DMS 273 treated with DMSO at 0.1 percent for 48 hours (cell line): Measurements from ENCODE around the gene SLC7A9.
"Not testable (repeated sequence)": the region's sequence is repeated elsewhere in the genome, so short reads cannot be mapped to it uniquely, and the experiment has no call there.

Experiments
- DNase-seq: peaks from one replicate; lab custom pipeline; 2025; lab: John Stamatoyannopoulos, UW

SLC7A9 gene

DNA sequence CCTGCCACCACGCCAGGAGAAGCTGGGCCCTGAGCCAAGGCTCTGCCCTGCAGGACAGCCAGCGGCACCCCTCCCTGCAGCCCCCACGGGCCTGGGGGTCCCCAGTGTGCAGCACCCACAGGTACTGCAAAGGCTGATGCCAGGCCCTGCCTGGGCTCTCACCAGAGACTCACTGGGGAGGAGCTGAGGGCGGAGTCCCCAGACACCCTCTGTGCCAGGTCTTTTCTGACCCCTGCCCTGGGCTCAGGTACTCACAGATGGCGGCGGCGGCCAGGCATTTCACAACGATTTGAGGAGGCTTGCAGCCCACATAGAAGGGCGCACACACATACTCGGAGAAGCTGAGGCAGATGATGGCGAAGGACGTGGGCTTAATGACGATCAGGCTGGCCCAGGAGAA lies 5.7 kb downstream of the SLC7A9 start:
- no peak for DNase-seq

DNA sequence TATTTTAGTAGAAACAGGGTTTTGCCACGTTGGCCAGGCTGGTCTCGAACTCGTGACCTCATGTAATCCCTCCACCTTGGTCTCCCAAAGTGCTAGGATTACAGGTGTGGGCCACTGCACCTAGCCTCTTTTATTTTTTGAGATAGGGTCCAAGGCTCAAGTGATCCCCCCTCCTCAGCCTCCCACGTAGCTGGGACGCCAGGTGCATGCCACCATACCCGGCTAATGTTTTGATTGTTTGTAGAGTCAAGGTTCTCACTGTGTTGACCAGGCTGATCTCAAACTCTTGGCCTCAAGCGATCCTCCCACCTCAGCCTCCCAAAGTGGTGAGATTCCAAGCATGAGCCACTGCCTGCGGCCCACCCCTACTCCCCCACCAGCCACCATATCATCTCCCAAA lies 6.3 kb downstream of the SLC7A9 start:
- no peak for DNase-seq

DNA sequence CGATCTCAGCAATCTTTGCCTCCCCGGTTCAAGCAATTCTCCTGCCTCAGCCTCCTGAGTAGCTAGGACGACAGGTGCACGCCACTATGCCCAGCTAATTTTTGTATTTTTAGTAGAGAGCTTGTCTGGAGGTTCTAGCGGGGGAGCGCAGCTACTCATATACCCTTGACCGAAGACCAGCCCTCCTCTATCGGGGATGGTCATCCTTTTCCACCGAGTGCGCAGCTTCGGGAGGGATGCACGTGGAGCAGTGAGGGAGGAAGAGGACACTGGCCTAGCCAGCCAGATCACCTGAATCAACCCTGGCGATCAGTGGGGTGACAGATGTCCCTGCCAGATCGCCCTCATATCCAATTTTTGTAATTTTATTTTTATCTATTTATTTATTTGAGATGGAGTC lies 6.8 kb downstream of the SLC7A9 start:
- no peak for DNase-seq

DNA sequence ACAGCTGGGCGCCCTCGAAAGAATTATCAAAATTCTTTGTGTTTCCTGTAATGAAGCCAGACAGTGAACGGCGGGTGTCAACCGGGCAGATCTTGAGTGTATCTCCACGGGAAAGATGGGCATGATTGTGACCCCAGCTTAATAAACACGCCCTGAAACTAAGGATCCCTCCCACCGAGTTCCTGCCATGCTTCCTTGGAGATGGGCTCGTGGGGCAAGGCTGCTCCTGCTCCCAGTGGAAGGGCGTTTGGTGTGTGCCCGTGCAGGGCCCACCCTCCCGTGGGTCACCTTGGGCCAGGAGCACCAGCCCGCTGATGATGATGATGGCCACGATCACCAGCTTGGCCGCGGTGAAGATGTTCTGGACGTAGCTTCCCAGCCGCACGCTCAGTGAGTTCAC lies 7.4 kb downstream of the SLC7A9 start:
- no peak for DNase-seq

DNA sequence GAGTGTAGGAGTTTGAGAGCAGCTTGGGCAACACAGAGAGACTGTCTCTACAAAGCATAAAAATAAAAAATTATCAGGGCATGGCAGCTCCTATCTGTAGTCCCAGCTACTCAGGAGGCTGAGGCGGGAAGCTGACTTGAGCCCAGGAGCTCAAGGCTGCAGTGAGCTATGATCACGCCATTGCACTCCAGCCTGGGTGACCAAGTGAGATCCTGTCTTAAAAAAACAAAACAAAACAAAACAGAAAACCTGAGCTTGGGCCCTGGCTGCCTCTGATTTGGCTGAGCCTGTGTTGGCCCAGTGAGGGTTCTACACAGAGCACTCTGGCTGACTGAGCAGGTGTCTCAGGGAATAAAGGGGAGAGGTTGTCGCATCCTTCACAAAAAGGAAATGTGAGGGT lies 8.0 kb downstream of the SLC7A9 start:
- no peak for DNase-seq

DNA sequence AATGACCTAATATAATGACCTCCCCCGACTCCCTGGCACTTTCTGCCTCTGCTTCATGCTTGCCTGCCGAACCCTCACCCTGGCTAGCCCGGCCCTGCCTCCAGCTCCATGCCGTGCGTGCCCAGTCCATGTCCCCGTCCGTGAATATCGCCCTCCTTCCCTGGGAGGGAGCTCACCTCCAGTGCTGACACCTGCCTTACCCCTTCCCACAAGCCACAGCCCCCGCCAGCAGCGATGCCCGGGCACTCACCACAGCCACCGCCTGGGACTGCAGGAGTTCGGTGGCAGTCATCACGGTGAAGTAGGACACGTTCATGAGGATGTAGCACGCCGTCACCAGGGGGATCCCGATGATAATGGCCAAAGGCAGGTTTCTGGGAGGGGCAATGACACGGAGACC lies 10.0 kb downstream of the SLC7A9 start:
- DNase-seq = no peak

DNA sequence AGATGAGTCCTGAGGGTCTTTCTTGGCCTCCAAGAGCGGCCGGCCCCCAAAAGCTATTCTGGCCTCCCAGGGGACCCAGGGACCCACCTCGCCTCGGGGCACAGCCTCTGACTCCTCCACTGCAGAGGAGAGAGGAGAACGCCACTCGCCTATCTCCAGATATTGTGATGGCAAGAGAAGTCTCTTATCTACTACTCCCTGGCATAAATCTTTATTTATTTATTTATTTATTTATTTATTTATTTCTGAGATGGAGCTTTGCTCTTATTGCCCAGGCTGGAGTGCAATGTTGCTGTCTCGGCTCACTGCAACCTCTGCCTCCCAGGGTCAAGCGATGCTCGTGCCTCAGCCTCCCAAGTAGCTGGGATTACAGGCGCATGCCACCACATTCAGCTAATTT lies 11.0 kb downstream of the SLC7A9 start:
- DNase-seq = no peak

DNA sequence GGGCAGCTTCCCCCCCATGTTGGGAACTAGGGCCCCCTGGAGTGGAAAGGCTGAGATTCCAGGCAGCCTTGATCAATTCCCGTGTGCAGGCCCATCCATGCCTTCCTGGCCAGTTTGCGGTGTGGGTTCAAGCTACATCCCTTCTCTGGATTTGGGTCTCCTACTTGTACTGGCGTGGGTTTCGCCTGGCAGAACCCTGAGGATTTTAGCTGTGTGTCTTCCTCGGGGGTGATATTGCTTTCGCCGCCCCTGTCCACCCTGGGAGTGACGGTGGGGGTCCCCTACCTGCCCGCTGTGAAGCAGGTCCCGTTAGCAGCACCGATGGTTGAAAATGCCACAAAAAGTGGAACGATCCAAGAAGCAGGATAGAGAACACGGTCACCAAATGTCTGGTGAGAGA lies 11.4 kb downstream of the SLC7A9 start:
- DNase-seq = no peak

DNA sequence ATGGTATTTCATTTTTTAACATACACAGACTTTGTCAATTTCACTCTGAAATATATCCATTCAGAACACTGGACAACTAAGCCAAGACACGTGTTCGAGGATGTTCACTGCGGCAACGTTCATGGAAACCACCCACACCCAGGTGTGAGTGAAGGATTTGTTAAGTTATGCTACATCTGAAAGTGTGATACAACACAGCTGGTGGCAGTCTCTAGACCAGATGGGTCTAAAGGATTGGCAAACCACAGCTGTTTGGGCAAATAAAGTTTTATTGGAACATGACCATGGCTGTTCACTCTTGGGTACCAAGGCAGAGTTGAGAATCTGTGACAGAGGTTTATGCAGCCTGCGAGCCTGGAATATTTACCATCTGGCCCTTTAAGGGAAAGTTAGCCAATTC lies 12.0 kb downstream of the SLC7A9 start:
- DNase-seq = no peak

DNA sequence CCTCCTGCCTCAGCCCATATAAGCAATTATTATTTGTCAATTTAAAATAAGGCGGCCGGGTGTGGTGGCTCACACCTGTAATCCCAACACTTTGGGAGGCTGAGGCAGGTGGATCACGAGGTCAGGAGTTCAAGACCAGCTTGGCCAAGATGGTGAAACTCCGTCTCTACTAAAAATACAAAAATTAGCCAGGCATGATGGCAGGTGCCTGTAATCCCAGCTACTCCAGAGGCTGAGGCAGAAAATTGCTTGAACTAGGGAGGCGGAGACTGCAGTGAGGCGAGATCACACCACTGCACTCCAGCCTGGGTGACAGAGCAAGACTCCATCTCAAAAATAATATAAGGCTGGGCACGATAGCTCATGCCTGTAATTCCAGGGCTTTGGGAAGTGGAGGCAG lies 12.7 kb downstream of the SLC7A9 start:
- DNase-seq = not testable (repeated sequence)

DNA sequence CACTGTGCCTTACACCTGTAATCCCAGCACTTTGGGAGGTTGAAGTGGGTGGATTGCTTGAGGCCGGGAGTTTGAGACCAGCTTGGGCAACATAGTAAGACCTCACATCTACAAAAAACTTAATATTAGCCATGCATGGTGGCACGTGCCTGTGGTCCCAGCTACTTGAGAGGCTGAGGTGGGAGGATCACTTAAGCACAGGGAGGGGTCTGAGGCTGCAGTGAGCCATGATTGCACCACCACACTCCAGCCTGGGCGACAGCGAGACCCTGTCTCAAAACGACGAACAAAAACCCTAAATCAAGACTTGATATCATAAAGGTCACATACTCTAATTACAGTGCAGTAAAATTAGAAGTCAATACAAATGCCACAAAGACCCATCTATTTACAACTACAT lies 17.4 kb downstream of the SLC7A9 start:
- DNase-seq = no peak

DNA sequence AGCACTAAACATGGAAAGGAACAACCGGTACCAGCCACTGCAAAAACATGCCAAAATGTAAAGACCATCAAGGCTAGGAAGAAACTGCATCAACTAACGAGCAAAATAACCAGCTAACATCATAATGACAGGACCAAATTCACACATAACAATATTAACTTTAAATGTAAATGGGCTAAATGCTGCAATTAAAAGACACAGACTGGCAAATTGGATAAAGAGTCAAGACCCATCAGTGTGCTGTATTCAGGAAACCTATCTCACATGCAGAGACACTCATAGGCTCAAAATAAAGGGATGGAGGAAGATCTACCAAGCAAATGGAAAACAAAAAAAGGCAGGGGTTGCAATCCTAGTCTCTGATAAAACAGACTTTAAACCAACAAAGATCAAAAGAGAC lies 21.5 kb downstream of the SLC7A9 start:
- not testable (repeated sequence) for DNase-seq

DNA sequence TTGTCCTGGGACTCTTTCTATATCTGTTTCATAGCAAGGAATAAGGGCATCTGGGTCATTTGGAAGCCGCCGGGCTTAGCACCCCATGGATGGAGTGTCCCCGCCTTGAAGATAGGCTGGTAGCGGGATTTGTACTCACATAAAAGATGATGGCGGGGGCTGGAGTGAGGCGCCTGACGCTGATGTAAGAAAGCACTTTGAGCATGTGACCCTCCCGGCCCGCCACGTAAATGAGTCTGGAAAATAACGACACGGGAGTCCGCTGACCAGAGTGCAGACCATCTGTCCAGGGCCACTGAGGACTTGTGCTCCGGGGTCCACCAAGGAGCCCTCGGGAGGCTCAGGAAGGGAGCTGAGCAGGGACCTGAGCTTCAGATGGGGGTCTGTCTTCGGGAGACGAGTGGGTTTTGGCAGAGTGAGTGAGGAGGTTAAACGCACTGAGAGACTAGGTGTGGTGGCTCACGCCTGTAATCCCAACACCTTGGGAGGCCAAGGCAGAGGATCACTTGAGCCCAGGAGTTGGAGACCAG lies 25.8 kb downstream of the SLC7A9 start:
- DNase-seq = no peak

DNA sequence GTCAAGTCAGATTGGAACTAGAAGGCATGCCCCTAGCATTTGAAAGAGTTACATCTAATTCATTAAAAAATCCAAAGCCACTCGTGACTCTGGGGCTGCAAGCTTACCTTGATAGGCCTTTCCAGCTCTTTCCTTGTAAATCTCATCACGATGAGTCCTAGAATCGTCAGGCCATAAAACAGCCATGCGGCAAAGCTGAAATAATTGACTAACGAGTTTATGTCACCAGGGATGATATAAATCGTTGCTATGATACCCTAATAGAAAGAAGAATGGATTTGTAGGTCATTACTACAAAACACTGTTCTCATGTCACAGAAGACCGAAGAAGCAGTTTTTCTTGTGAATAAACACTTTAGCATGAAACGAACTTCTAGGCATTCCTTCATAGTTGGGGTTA lies 27.5 kb downstream of the SLC7A9 start:
- DNase-seq = no peak

DNA sequence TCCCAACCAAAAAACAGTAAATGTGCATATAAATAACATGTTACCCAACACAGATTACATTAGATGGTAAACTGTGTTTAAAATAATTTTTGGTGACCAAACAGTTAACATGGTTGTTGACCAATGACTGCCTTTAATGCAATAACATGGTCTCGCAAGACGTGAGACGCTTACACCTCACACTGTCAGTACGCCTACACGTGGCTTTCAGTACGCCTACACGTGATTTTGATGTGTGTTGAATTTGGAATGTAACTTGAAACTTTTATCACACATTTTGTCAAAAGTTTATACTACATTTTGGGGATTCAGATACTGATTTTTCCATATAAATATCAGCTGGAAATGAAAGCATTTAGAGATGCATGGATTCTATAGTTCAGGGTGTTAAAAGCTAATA lies 32.0 kb downstream of the SLC7A9 start:
- DNase-seq = no peak

DNA sequence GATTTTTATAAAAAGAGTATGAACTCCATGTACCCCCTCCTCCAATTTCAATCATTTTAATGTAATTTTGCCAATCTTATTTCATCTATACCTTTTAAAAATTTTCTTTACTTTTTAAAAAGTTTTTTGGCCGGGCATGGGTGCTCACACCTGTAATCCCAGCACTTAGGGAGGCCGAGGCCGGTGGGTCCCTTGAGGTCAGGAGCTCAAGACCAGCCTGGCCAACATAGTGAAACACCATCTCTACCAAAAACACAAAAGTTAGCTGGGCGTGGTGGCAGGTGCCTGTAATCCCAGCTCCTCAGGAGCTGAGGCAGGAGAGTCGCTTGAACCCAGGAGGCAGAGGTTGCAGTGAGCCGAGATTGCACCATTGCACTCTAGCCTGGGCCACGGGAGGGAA lies 36.2 kb downstream of the SLC7A9 start:
- DNase-seq = not testable (repeated sequence)

DNA sequence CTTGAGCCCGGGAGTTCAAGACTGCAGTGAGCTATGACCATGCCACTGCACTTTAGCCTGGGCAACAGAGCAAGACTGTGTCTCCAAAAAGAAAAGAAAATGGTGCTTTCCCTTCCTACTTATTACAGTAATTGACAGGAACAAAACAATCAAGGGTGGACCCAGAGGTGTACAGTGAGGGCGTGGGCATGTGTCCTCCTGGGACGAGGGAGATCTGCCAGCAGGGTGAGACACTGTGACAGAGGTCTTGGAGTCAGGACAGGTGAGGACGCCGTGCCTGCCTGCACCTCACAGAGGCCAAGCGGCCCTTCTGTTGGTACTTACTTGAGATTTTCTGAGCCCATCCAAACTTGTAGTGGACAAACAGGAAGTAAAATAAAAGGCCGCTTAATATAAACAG lies 36.7 kb downstream of the SLC7A9 start:
- not testable (repeated sequence) for DNase-seq

DNA sequence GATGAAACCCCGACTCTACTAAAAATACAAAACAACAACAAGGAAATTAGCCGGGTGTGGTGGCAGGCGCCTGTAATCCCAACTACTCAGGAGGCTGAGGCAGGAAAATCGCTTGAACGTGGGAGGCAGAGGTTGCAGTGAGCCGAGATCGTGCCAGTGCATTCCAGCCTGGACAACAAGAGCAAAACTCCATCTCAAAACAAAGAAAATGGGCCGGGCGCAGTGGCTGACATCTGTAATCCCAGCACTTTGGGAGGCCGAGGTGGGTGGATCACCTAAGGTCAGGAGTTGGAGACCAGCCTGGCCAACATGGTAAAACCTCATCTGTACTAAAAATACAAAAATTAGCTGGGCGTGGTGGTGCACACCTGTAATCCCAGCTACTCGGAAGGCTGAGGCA lies 37.5 kb downstream of the SLC7A9 start:
- DNase-seq = not testable (repeated sequence)

DNA sequence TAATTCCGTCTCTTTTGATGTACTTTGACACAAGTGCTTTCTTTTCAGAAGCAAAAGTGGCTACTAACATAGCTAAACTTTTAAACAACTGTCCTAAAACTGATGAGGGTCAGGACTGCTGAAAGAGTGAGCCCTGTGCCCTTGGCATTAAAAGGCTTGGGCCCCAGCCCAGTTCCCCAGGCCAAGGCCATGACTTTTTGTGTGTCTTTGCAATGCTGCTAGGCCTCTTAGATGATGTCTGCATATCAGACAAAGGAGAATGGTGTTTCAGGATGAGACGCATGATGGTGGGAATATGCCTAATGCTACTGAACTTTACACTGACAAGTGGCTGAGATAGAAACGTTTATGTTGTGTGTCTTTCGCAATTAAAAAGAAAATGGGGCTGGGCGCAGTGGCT lies 38.0 kb downstream of the SLC7A9 start:
- no peak for DNase-seq

DNA sequence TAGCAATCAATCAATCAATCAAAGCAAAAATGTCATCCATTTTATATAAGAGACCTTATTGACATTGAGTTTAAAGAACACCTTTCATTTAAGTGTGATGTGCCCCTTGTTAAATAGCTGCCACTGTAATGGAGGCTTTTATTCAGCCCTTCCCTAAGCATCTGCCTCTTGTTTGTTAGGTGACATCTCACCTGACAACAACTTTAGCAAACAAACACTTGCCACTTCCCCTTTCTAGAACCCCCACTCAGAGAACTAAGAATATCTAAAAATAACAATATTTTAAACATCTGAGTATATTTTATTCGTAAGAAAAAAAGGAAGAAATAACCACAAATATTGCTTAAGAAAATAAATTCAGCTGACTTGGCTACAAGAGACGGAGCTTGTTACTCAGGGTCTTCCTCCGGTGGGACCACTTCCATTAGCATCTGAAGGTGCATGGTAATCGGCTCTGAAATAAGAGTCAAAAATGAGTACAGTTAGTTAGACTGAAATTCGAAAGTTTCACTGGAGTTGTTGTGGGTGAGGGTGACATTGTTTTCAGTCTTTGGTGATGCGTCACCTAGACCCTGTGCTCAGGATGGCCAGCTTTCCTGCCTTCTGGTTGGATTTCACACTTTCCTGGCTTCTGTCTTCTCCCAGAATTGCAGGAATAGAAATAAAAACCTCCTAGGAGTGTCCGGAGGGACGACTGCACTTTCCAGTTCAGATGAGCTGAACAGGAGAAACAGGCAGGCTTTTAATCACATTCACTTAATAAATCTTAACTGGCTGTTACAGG lies 39.1 kb downstream of the SLC7A9 start:
- no peak for DNase-seq

DNA sequence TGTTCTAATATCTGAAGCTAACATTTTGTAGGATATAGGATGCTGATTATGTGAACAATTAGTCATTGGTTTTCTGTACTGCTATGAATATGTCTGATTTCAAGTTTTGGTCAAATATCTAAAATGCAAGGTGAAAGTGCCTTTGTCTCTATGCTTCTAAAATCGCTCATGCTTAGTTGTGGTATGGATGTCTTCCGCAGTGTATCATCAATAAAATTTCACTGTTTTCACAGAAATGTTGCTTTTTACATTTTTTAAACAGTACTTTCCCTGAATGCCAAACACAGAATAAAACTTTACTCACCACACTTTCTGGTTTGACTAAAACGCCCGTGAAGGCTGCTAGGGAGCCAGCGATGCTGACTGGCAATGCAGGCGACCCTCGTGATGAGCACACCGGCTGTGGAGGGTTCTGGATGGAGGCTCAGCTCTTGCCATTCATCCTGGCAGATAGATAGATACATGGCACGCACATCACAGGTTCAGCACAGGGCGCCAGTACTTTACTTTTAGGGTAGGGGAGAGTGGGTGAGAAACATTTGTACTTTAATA lies 40.1 kb downstream of the SLC7A9 start:
- no peak for DNase-seq

DNA sequence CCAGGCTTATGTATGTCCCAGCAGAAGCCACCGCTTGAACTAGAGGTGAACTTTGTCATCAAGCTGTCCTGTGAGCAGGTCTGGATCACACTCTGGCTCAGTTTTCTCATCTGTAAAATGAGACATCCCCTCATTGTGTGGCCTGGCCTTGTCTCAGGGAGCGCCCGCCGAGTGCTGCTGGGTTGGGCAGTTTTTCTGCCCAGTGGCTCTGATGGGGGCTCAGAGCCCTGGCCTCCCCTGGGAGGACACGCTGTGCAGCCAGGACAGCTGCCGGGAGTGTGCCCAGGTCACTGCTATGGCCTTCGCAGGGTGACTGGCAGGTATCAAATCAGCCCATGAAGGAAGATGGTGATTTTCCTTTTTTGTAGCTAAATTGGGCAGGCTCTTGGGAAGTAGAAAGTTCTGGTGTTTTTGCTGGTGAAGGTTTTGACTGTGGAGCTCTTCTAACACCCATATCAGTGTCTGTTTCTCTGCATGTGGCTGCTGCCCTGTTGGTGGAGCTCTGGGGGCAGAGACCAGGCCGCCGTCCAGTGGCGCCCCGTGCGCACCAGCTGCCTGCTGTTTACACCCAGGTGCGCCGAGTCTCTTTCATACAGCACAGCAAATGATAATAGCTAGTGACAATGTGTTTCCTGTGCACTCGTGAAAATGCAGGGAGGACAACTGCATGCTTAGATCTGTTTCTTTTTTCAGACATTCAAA lies 40.8 kb downstream of the SLC7A9 start:
- no peak for DNase-seq

DNA sequence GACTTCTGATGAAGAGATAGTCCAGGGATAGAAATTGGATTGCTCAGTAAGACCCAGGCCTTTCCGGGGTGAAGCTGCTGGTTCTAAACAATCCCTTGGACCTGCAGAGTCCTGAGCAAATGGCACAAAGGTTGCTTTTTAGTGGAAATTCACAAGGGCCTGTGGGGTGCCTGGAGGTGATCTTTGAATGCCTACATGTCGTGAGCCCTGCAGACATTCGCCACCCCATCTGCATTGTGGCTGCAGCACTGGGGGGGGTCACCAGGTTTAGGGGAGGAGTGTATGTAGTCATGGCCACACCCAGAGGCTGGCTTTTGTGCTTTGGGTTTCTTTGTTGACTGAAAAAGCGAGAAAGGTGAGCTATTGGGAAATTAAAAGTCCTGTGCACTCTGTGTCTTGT lies 41.4 kb downstream of the SLC7A9 start:
- no peak for DNase-seq
